Mucosa of descending colon (tissue), 3 donors: ENCODE data around the gene ACAN. TPM values are rescaled to one million over a fixed set of nuclear protein-coding genes. Genes with fewer than 3 reads are reported as not detected.
A peak's percentile ranks its signal among the peaks of the same experiment; 100 is the strongest.

Experiments used
- ATAC-seq: fragments of 200-7000 bp; cut with Tn5 transposase; one replicate; pipeline ENCODE4 v1.9.1; 2020; ENCODE audit warnings: mild to moderate bottlenecking, moderate library complexity
- DNase-seq, 3 donors: peaks; one replicate each; pipeline ENCODE4 v3.0.0-alpha.2; 2020
- H3K36me3 ChIP-seq: fragments of 200-600 bp; one replicate; pipeline ENCODE4 v1.8.0; 2021; ENCODE audit warnings: low read depth, mild to moderate bottlenecking
- H3K4me1 ChIP-seq: fragments of 200-600 bp; one replicate; pipeline ENCODE4 v1.8.0; 2021; ENCODE audit warnings: low read depth, mild to moderate bottlenecking
- H3K4me3 ChIP-seq: fragments of 200-600 bp; one replicate; pipeline ENCODE4 v1.8.0; 2021; ENCODE audit warnings: mild to moderate bottlenecking
- H3K9me3 ChIP-seq: fragments of 200-600 bp; one replicate; pipeline ENCODE4 v1.8.0; 2021; ENCODE audit warnings: mild to moderate bottlenecking
- CTCF ChIP-seq: fragments of 200-600 bp; IDR thresholded peaks from one replicate; pipeline ENCODE4 v1.8.0; 2022; ENCODE audit warnings: antibody characterized with exemption, mild to moderate bottlenecking
- intact Hi-C, 2 donors: fragments of 100-400 bp; cut with DNase I in 1 of 2; cut with micrococcal nuclease in 1 of 2; formaldehyde crosslinking; loops; one replicate each; pipeline versions ENCODE4 v1.11.0 to v1.11.1; 2022; cut with DNase I, micrococcal nuclease
- total RNA-seq, 3 donors: library from RNA; stranded (reverse); fragmentation: NEBNext Ultra II Directional in 2 of 3; extraction: Animal tissue kit (Norgen Biotek cat#: 25700) in 2 of 3; gene quantifications; one replicate each; pipeline versions ENCODE4 v1.2.1 to v1.2.4, GENCODE V29; 2021 to 2023
- donor health status: DM: no; HTN: no; CAD: no; lungs with moderate emphysema.
- donor health status: DM: no; HTN: no; CAD: no.
- donor health status: DM: no; HTN: yes; CAD: no.

Gene ACAN
- total RNA-seq, 3 donors from 2014 or later: 0.09 to 1.3 (median 0.23) TPM

- intact Hi-C loops: loop anchor here (5.0 to 10.0 kb wide), 3 partner anchors 110 to 270 kb away; no protein-coding TSS in a partner anchor
- peak; percentile 99 for TF ChIP-seq CTCF
- H3K36me3 ChIP-seq: no peaks in the 10 kb centered on the region
These were observed 101.5 kb downstream of the ACAN start for GRCh38 chr15:88904624-88905327.

GRCh38 chr15:88905576-88905975, 102.3 kb downstream of the ACAN start:
- no peaks in the 10 kb centered on the region for H3K9me3 ChIP-seq
- no peaks in the 10 kb centered on the region for H3K4me1 ChIP-seq
- TF ChIP-seq CTCF: no peak

More at GRCh38 chr15:88904624-88905327, 101.5 kb downstream of the ACAN start:
- H3K4me3 ChIP-seq: no peak overlapping the region
- no peaks in the 10 kb centered on the region for H3K4me1 ChIP-seq
- ATAC-seq (peak; percentile 93), DNase-seq (peak; percentile 87 to 92 (median 89))
- H3K9me3 ChIP-seq: no peaks in the 10 kb centered on the region

GRCh38 chr15:88906130-88906529, 102.9 kb downstream of the ACAN start:
- Histone ChIP-seq H3K4me1 (no peaks in the 10 kb centered on the region), H3K36me3 (no peaks in the 10 kb centered on the region), H3K9me3 (no peaks in the 10 kb centered on the region), H3K4me3 (no peak overlapping the region)
- intact Hi-C loops: loop anchor here (10.0 kb wide), 2 partner anchors 109 to 269 kb away; no protein-coding TSS in a partner anchor
- DNase-seq (no peak), ATAC-seq (no peak)
- no peak for TF ChIP-seq CTCF

More at GRCh38 chr15:88905576-88905975, 102.3 kb downstream of the ACAN start:
- H3K4me3 ChIP-seq: no peak overlapping the region
- no peaks in the 10 kb centered on the region for H3K36me3 ChIP-seq
- ATAC-seq (no peak), DNase-seq (no peak)
- intact Hi-C loops: loop anchor here (10.0 kb wide), 2 partner anchors 109 to 269 kb away; no protein-coding TSS in a partner anchor

GRCh38 chr15:88906551-88906950, 103.3 kb downstream of the ACAN start:
- ATAC-seq: no peak
- Histone ChIP-seq H3K4me3 (no peak overlapping the region), H3K4me1 (no peaks in the 10 kb centered on the region), H3K36me3 (no peaks in the 10 kb centered on the region), H3K9me3 (no peaks in the 10 kb centered on the region)
- no peak for DNase-seq
- no peak for TF ChIP-seq CTCF
- intact Hi-C loops: loop anchor here (10.0 kb wide), 2 partner anchors 108 to 268 kb away; no protein-coding TSS in a partner anchor

- no peaks in the 10 kb centered on the region for H3K4me1 ChIP-seq
- H3K4me3 ChIP-seq: no peak overlapping the region
- TF ChIP-seq CTCF: no peak
- intact Hi-C loops: loop anchor here (10.0 kb wide), 2 partner anchors 108 to 268 kb away; no protein-coding TSS in a partner anchor
- H3K36me3 ChIP-seq: no peaks in the 10 kb centered on the region
- H3K9me3 ChIP-seq: no peaks in the 10 kb centered on the region
- DNase-seq: no peak
- no peak for ATAC-seq
These were observed 103.9 kb downstream of the ACAN start for GRCh38 chr15:88907111-88907510.
